ENCODE data around the gene ZRANB1.
A peak's percentile ranks its signal among the peaks of the same experiment; 100 is the strongest.

Gene ZRANB1

DNA sequence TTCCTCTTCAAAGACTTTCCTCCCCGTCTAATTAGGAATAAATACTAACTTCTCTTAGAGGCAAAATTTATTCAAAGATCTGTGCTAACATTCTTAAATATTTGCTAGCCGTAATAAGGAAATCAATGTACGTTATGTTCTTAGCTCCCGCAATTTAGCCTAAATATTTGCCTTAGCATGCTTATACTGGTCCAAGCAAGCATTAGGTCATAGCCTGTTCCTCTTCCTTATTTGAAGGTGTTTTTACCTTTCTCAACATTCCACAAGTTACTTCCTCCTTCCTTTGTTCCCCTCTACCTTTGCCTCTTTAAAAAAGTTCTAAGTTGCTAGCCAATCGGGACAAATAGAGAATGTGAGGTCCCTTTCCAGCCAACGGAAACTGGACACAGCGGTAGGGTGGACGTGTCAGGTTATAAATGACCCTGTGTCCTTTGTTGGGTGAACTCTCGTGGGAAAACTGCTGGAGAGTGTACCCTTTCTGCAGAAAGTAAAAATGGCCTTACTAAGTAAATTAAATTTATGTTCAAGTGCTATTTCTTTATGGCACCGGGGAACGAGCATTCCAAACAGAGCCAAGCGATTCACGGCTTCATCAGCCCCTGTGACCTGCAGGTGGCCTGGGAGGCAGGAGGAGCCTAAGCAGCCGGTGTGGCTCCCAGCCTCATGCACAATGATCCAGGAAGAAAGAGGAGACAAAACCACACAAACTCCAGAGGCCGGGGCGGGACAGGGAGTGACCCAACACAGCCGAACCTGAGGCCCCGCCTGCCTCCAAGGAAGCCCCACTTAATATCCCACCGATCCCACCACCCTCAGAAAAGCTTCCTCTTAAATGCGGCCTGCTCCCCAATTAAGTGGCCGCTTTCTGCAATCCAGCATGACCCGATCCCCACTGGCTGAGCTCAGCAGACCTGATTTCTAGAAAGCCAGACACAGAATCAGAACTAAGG is 67.0 kb downstream of the ZRANB1 start:
- peak; percentile 8 for DNase-seq

DNA sequence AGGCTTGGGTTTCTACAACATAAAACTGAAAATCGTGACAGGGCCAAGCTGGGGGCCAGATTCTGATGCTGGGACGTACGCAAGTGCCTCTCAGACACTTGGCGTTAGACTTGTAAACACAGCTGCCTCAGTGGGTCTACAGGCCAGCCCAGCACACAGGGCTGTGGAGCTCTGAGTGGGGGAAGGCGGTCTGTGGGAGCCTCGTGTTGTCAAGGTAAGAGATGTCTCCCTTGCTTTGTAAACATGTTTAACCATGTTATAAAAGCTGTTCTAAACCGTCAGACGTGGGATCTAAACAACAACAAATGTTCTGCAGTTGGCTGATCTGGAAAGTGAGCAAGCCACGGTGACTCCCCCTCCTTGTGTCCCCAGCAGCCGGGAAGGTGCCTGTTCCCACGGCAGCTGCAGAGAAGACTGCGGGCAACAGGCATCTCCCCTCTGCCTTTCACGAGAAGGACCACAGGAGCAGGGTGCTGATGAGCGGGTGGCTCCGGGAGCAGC is 67.8 kb downstream of the ZRANB1 start:
- DNase-seq, result no peak

DNA sequence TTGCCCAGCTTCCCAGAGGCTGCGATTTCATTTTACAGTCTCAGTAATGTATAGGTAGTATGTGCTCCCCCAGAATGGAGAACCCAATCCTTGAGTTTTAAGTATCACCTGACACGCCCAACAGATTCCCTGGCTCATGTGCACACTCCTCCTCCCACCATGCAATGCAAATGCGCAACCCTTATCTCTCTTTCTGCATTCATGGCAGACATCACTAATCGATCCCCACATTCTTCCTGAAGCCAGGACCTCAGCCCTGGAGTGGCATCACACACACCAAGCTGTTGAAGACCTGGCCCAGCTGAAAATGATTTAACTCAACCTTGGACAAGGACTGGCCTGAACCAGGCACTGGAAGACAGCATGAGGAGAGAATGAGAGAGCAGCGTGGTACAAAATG is 68.4 kb downstream of the ZRANB1 start:
- DNase-seq, result no peak

DNA sequence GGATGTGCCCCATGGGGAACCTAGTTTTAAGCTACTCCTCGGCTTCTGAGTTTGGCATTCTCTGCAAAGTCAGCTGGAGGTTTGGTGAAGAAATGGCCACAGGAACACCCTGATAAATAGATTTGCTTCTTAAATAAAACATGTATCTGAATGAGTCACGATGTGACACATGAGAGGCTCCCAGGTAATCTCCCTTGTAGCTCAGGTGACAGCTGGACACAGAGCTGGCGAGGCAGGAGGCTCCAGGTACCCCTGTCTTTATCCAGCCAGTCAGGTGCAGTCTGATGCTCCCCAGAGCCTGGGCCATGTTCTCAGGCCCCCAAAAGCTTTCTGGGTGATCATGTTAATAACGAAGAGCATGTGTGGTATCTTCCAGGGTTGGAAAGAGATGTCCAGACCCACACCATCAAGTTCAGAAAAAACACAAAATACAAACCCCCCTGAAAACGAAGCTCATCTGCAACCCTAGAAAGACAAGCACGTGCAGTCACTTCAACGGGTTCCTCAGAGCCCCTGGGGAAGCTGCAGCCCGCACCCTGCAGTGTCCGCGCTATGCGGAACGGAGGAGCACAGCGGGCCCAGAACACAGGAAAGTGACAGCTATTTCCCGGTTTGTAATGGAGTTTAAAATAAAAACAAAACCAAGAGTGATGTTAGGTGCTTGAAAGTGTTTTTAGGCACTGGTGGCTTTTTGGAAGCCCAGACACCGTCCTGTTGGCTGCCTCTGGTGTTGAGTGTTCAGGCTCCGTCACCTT is 69.4 kb downstream of the ZRANB1 start:
- no peak for DNase-seq

DNA sequence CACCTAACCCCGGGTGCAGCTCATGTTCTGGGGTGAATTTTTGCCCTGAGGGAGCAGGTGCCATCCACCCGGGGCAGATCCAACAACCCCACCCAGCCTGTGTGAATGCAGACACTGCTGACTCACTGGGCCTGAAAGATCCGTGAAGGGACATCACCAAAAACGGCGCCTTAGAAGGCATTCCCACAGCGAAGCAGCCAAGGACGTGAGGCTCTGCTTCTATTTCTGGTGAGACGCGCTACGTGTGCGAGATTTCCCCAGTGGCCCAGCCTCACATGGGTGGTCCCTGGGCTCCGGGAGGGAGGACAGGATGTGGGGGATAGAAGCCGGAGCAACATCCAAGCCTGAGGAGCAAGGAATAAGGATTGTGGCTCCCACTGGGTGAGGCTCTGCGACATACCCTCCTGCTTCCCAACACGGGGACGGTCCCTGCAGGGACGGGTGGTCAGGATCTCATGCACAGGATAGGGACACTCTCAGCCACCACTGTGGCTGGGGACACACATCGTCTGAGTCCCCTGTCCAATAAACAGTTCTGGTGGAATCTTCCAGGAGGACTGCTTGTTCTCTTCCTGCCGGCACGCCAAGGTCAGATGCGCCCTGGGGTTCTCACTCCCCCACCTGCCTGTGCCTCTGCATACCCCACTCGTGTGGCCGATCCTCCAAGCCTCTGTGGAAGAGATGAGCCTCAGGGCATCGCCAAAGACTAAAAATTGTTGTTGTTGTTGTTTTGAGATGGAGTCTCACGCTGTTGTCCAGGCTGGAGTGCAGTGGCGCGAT is 70.2 kb downstream of the ZRANB1 start:
- DNase-seq, result no peak

DNA sequence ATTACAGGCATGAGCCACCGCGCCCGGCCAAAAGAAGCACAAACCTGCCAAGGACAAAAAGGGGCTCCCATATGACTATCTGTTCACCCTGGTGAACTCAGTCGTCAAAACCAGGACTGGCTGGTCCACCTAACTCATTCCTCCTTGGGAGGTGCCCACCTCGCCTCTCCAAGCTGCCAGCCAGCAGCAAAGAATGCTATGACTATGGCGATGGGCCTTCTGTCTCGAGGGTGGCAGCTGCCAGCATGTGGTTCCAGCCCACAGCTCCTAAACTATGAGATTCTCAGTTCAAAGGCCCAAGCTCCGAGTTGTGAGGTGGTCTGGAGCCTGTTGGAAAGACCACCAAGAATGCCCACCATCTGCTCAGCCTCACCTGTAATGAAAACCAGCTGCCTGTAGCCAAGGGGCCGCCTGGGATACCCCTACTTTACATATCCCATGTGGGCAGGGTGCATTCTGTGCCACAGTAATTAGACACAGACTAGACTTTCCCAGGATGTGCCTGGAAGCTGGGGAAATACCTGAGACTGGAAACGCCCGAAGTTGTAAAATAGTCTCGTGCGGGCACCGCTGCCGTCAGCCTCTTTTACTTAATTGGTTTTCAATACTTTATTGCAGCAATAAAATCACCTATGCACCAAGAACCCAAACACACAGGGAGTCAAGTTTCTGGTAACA is 71.1 kb downstream of the ZRANB1 start:
- no peak for DNase-seq

DNA sequence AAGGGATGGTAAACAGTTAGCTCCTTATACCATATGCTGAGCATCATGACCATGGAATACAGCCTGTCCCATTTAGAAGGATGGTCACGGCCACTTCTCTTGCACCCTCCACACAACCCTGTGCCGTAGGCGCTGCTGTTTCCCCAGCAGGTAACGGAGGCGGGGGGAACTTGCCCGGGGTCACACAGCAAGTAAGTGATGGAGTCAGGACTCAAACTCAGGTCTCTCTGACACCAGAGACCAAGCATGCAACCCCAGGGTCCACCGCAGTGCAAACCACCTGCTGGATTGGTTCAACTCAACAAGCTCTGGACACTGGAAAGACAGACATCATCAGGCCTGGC is 71.6 kb downstream of the ZRANB1 start:
- peak; percentile 41 for DNase-seq

DNA sequence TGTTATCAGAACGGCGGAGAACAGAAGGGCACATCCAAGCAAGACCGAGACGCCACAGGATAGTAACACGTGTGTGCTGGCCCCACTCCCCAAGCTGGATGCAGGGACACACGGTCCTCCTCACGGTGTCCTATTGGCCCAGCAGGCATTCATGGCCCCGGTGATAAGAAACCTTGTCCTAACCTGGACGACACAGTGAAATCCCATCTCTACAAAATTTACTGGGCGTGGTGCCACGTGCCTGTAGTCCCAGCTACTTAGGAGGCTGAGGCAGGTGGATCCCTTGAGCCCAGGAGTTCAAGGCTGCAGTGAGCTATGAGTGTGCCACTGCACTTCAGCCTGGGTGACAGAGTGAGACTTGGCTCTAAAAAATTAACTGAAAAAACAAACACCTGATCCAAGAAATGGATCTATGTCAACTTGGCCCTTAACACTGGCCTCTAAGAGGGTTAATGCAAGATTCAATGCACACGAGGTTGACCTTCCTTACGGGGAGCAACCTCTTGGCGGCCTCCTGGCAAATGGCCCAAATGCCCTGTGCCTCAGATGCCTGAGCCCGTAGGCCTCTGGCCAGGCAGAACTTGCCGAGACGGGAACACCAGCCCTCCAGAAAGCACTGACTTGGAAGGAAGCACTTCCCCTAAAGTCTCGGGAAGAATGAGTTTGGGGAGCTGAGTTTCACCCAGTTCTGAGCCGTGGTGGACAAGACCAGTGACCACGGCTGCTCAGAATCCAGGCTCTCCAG is 72.3 kb downstream of the ZRANB1 start:
- DNase-seq, result no peak

DNA sequence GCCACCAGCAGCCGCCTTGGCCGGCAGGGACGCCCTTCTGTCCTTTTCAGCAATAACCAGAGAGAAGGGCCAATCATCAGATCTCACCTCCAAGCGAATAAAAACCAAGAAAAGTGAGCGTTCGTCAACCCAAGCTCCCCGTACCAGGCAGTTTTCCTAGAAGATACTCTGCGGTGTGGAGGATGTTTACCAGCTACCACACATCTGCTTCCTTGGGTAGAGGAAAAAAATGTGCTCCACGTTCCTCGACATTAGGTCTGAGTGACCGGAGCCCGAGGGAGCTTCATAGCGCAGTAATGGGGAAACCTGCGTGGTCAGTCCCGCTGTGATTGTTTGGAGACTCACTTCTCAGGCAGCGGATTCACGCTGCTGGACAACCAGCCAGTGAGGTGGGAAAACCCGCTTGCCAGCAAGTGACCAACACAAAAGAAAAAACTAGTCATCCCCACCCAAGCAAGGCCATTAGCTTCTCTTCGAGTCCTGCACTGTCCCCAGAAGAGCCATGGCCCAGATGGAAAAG is 73.0 kb downstream of the ZRANB1 start:
- no peak for DNase-seq

DNA sequence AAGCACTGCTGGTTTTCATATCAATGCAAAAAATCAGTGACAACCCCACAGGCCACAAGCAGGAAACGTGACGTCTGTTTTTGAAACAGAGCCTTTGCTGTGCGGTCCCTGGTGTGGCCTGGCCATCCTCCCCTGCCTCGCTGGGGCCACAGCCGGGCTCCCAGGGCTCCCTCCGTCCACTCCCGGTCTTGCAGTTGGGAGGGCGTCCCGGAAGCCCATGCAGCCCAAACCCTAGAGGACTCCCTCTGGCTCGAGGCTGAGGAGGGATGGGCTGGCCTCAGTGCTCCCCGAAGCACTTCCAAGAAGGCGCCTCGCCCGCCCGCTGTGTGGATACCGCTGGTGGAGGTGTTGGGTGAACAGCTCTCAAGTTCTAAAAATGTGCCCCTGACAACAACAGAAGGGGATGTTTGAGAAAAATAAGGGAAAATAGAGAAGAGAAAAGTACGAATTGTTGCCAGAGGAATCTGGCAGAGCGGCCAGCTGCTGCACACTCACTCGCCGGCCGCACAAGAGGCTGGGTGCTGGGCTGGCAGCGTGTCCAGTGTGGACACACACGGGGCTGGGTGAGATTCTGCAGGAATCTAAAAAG is 73.5 kb downstream of the ZRANB1 start:
- no peak for DNase-seq

DNA sequence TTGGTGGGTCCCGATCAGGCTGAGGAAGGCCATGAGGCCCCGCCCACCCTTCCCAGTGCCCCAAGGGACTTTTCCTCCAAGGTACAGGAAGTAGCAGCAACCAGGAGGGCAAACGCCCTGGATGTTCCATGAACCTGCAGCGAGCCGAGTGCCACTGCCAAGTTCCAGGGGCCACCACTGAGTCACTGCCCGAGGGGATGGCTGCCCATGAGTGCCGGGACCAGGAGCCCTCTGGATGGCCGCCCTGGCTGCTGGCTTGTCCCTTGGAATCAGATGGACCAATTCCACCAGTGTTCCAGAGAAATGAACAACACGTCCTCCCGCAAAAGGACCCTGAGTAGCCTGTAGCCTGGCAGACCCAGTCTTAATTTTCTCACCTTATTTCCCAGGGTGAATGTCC is 74.2 kb downstream of the ZRANB1 start:
- no peak for DNase-seq

DNA sequence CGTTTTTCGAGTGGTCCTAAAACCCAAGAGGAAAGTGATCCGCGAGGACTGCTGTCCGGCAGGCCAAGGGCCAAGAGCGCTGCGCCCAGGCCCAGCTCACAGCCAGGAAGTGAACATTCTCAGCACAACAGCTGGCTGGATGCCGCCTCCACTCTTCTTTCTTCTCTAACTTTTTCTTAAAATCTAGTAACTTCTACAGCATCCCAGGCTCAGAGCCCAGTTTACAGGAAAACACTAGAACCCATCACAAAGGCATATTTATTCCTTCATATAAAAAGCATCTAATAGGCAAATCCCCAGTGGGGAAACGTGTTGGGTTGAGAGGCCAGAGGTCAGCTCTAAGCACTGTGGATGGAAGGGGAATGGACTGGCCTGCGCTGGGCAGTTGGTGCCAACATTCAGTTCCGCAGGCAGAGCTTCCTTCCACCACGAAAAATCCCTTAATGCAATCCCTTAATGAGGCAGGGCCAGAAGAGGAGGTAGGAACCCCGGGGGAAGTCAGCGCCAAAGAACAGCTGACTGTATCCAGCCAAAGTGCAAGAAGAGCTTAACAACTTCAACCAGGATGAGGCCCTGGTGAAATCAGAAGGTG is 74.8 kb downstream of the ZRANB1 start:
- no peak for DNase-seq

DNA sequence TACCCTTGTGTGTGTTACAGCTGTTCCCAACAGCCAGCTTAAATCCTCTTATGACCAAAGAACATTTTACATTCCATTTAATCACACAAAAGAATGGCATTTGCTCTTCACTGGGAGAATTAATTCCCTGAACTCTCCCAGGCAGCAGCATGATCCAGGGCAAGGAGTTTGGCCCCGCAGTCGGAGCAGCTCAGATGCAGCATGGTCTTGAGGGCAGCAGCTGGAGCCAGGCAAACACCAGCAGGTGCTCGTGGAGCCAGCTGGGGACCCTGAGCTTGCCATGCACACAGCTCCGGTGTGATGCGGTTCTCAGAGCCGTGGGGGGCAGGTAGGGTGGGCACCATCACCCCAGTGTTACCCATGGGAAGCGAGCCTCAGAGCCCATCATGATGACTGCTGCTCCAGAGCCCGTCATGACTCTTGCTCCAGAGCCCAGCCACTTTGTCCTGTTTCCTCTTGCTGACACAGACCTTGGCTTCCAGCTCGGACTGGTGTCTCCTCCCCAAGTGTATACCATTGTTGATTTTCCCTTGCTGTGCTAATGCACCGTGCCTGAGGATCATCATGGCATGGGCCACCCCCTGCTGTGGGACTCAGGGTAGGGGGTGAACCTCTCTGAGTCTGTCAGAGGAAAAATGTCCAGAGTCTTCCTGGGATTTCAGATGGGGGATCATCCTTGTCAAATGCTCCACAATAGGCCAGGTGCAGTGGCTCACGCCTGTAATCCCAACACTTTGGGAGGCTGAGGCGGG is 75.8 kb downstream of the ZRANB1 start:
- DNase-seq, result peak; percentile 74

DNA sequence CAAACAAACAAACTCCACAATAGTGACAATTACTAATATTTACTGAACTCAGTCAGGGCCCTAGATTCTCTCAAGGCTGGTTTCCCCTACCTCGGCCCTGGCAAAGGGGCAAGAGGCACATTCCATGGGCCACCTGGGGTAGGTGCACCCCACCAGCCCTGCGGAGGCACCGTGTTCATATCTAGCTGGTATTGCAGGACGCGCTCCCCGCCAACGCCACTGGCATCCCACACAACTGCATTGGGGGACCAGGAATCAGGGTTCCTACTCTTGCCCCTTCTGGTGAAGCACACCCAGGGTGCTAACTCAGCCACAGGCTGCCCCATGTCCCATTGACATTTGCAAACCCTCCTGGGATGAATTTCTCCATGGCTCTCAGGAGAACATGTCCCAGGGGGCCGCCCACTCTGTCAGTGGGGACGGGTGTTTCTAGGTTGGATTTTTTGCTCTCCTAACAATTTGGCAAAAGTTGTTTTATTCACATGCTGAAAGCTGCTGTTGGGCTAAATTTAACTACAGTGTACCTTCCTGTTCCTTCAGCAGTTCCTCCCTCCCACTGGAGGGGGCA is 76.7 kb downstream of the ZRANB1 start:
- DNase-seq, result no peak

DNA sequence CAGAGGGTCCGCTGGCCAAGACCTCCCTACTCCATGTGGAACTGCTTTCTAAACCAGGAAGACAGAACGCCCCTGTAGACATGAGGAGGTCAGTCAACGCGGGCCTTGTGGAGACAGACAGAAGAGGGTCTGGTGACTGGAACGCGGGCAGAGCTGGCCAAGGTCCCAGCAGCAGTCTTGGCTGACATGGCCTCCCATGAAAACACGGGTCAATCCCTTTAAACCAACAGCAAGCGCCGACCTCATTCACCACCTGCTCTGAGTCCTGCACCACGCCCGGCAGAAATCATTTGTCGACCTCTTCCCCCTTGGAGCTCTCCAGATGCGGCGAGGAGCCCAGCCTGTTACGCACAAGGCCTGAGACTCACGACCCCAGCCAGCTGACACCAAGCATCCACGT is 78.5 kb downstream of the ZRANB1 start:
- no peak for DNase-seq

DNA sequence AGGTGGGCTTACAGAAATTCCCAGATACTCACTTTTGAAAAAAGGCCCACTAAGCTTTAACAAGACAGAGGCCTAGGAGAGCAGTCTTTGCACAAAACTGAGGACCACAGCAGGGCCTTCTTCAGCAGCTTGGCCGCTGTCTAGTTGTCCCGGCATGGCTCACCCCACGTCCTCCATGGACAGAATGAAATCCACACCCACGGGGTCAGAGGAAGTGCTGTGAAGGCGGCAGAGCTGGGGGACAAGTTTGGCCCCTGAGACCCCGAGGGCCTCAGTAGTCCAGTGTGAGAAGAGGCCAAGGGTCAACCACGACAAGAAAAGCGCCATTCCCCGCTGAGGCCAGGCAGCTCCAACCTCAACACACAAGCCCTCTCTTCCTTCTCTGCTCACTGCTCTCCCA is 78.9 kb downstream of the ZRANB1 start:
- DNase-seq, result no peak

DNA sequence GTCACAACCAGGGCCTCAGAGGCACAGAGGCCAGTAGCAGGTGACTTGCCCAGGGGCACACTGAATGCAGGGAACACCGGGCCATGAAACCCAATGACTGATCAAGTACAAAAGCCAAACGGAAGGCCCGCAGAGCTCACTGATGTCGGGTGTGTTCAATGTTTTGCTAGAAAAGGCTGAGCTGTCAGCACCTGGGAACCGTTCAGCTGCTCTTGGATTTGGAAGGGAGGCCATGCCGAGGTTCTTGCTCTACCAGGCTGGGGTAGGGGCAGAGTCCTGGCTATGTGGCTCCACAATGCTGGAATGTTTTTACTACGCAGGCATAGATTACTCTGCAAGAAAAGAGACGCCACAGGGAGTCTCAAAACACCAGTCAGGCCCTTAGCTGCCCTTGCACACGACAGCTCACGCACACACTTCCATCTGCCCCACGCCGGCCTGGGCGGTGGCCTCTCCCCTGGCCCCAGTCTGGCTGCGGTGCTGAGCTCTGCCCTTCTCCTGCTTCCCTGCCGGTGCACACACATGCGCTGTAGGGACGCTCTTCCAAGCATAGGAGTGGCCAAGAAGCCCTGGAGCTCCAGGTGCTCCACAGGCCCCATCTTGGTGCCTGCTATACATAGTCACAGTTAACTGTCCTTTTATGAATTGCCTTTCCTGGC is 79.9 kb downstream of the ZRANB1 start:
- DNase-seq, result no peak

DNA sequence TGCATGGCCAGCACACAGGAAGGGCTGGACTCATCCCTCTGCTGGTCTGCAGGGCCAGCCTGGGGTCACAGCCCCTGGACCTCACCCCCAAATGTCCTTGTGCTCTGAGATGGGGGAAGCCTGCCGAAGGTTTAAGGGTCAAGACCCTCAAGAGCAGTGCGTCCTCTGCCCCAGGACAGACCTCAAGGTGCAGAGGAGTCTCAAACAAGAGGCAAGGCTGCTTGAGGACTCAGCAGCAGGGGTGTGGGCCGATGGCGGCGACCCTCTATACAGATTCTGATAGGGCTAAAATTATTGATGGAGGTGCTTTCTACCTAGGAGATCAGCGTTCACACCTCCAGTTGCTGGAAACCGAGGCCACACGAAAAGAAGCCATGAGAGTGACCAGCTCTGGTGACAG is 80.7 kb downstream of the ZRANB1 start:
- DNase-seq, result no peak

DNA sequence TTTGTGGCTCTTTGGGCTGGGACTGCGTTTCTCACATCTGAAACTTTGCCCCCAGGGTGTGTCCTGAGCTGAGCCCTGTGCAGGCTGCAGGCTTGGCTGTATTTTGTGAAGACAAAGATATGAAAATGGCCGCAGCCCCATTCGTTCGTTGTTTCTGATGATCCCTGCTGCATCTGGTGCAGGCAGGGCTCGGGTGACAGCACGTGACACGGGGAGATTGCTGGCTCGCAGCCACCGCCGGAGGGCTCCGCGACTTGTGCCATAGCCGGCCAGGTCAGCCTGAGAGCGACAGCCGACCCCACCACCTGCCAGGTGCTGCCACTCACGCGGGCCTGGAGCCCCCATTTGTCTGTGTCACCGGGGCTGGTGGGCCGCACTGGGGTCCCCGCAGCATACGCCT is 81.3 kb downstream of the ZRANB1 start:
- peak; percentile 79 for DNase-seq
